Thyroid gland (tissue), 4 donors: ENCODE measurements around the gene ABLIM1.

Experiments used
- CTCF ChIP-seq, 6 experiments: fragments of 200-600 bp in 3 of 6; fragments of 450-650 bp in 3 of 6; sonication (generic) in 3 of 6; IDR thresholded peaks; one replicate each; pipeline ENCODE4 v1.5.1; 2016 to 2019; ENCODE audit warnings: antibody characterized with exemption in 6 of 6, mild to moderate bottlenecking in 2 of 6, inconsistent platforms in 1 of 6, moderate library complexity in 1 of 6
- POLR2A ChIP-seq, 2 donors: fragments of 450-650 bp; IDR thresholded peaks; one replicate each; pipeline ENCODE4 v1.6.1; 2017; ENCODE audit warnings: antibody characterized with exemption in 2 of 2, mild to moderate bottlenecking in 2 of 2, moderate library complexity in 1 of 2

- TF ChIP-seq POLR2A (IDR thresholded peaks at IDR 0.05) (no peak), CTCF (IDR thresholded peaks at IDR 0.05) (no peak)
Observed at GRCh38 chr10:114600057-114600456, 58.0 kb downstream of the ABLIM1 start.
